Measurements from ENCODE around the gene LIN28B.
"Not testable (repeated sequence)": the region's sequence is repeated elsewhere in the genome, so short reads cannot be mapped to it uniquely, and the experiment has no call there.

The LIN28B gene

GRCh38 chr6:104956731-104957294 lies at the start of gene LIN28B:
Gene LIN28B (plus strand): TSS chr6:104957107. CDS start chr6:104957251, 144 bp downstream.
- no peak for DNase-seq (ENCODE audit: low read depth)

- DNase-seq (ENCODE audit: low read depth), result no peak
Observed at GRCh38 chr6:104908031-104908887, 48.6 kb upstream of the LIN28B start.

GRCh38 chr6:104908888-104909525 lies 47.9 kb upstream of the LIN28B start:
- no peak for DNase-seq (ENCODE audit: low read depth)

- DNase-seq (ENCODE audit: low read depth), result no peak
Observed at GRCh38 chr6:104921896-104922295, 35.0 kb upstream of the LIN28B start.

- no peak for DNase-seq (ENCODE audit: low read depth)
Observed at GRCh38 chr6:104928141-104928540, 28.8 kb upstream of the LIN28B start.

GRCh38 chr6:104929353-104929752 lies 27.6 kb upstream of the LIN28B start:
- DNase-seq (ENCODE audit: low read depth), result no peak

GRCh38 chr6:104930939-104931338 lies 26.0 kb upstream of the LIN28B start:
- no peak for DNase-seq (ENCODE audit: low read depth)

GRCh38 chr6:104936766-104937535 lies 20.0 kb upstream of the LIN28B start:
- DNase-seq (ENCODE audit: low read depth), result no peak

GRCh38 chr6:104940238-104940892 lies 16.5 kb upstream of the LIN28B start:
- DNase-seq (ENCODE audit: low read depth), result no peak

- DNase-seq (ENCODE audit: low read depth), result no peak
Observed at GRCh38 chr6:104940893-104941728, 15.8 kb upstream of the LIN28B start.

GRCh38 chr6:104941729-104942091 lies 15.2 kb upstream of the LIN28B start:
- no peak for DNase-seq (ENCODE audit: low read depth)

- no peak for DNase-seq (ENCODE audit: low read depth)
Observed at GRCh38 chr6:104943781-104944180, 13.1 kb upstream of the LIN28B start.

- DNase-seq (ENCODE audit: low read depth), result no peak
Observed at GRCh38 chr6:104949206-104949605, 7.7 kb upstream of the LIN28B start.

- no peak for DNase-seq (ENCODE audit: low read depth)
Observed at GRCh38 chr6:104951677-104952076, 5.2 kb upstream of the LIN28B start.

- no peak for DNase-seq (ENCODE audit: low read depth)
Observed at GRCh38 chr6:104952911-104953399, 4.0 kb upstream of the LIN28B start.

GRCh38 chr6:104953400-104954189 lies 3.3 kb upstream of the LIN28B start:
- not testable (repeated sequence) for DNase-seq (ENCODE audit: low read depth)

GRCh38 chr6:104954190-104954797 lies 2.6 kb upstream of the LIN28B start:
- DNase-seq (ENCODE audit: low read depth), result no peak

- no peak for DNase-seq (ENCODE audit: low read depth)
Observed at GRCh38 chr6:104955491-104955890, 1.4 kb upstream of the LIN28B start.

GRCh38 chr6:104955927-104956730 lies 778 bp upstream of the LIN28B start:
- no peak for DNase-seq (ENCODE audit: low read depth)
